IMR-90 (cell line): ENCODE results near the gene SMIM33. TPM values are rescaled to one million over a fixed set of nuclear protein-coding genes. Genes with fewer than 3 reads are reported as not detected.

Source experiments
- ATAC-seq: fragments of 200-7000 bp; cut with Tn5 transposase; 2 replicates; pipeline ENCODE4 v1.9.1; 2020; ENCODE audit warnings: low read depth, mild to moderate bottlenecking, moderate library complexity
- BruUV-seq: library from RNA; stranded (reverse); fragments of 400-500 nt; replicated peaks from 2 replicates; lab custom pipeline; 2021; lab: Mats Ljungman, UMichigan
- CTCF ChIA-PET: fragments of 300-600 bp; formaldehyde crosslinking; extraction: SDS; loops from one replicate; lab custom pipeline; 2021; ENCODE audit warnings: antibody characterized with exemption; lab: Yijun Ruan, JAX
- POLR2A ChIA-PET: fragments of 300-600 bp; sonication (Branson Sonifier 250); formaldehyde crosslinking; loops from one replicate; lab custom pipeline; 2022; ENCODE audit warnings: antibody characterized with exemption; ENCODE audit not compliant: unreplicated experiment; lab: Charles Lee
- DNase-seq: peaks from one replicate; pipeline ENCODE4 v3.0.0; 2013
- H2AFZ ChIP-seq: replicated peaks from 2 replicates; pipeline ENCODE3; 2013; ENCODE audit warnings: low read length, mild to moderate bottlenecking; ENCODE audit not compliant: poor library complexity
- H2AK5ac ChIP-seq: 2 replicates; pipeline ENCODE4 v1.6.1; 2013; ENCODE audit warnings: low read depth, low read length, inconsistent platforms
- H2AK9ac ChIP-seq: replicated peaks from 2 replicates; pipeline ENCODE3; 2013; ENCODE audit warnings: mild to moderate bottlenecking, low read depth, low read length, moderate library complexity; ENCODE audit not compliant: poor library complexity
- H2BK120ac ChIP-seq: 2 replicates; pipeline ENCODE4 v1.6.1; 2013; ENCODE audit warnings: low read depth, low read length, inconsistent platforms
- H2BK15ac ChIP-seq: 3 replicates; pipeline ENCODE4 v1.6.1; 2013; ENCODE audit warnings: low read depth, low read length, inconsistent platforms
- H2BK20ac ChIP-seq: 2 replicates; pipeline ENCODE4 v1.6.1; 2013; ENCODE audit warnings: low read depth, mild to moderate bottlenecking, inconsistent platforms, low read length, moderate library complexity
- H2BK5ac ChIP-seq: 2 replicates; pipeline ENCODE4 v1.6.1; 2013; ENCODE audit warnings: mild to moderate bottlenecking, low read depth, low read length, inconsistent platforms; ENCODE audit not compliant: poor library complexity, severe bottlenecking
- H3K14ac ChIP-seq: replicated peaks from 2 replicates; pipeline ENCODE4 v1.6.1; 2013; ENCODE audit warnings: low read depth, low read length, inconsistent platforms
- H3K18ac ChIP-seq: 2 replicates; pipeline ENCODE4 v1.6.1; 2013; ENCODE audit warnings: low read depth, low read length, control low read depth
- H3K23ac ChIP-seq: 2 replicates; pipeline ENCODE4 v1.6.1; 2013; ENCODE audit warnings: low read depth, low read length, inconsistent platforms
- H3K27ac ChIP-seq: 2 replicates; pipeline ENCODE4 v1.5.1; 2013; ENCODE audit warnings: mild to moderate bottlenecking, control low read depth, low read length; ENCODE audit not compliant: insufficient read depth
- H3K27me3 ChIP-seq: 2 replicates; pipeline ENCODE4 v1.6.1; 2013; ENCODE audit warnings: low read length; ENCODE audit not compliant: control insufficient read depth, insufficient read depth
- H3K36me3 ChIP-seq: 2 replicates; pipeline ENCODE4 v1.6.1; 2013; ENCODE audit warnings: low read length, mixed read lengths; ENCODE audit not compliant: control insufficient read depth, insufficient read depth
- H3K4ac ChIP-seq: 2 replicates; pipeline ENCODE4 v1.6.1; 2013; ENCODE audit warnings: low read depth, low read length, inconsistent platforms
- H3K4me1 ChIP-seq: 2 replicates; pipeline ENCODE4 v1.6.1; 2013; ENCODE audit warnings: low read length, mixed read lengths; ENCODE audit not compliant: control insufficient read depth, insufficient read depth
- H3K4me2 ChIP-seq: 2 replicates; pipeline ENCODE4 v1.6.1; 2013; ENCODE audit warnings: low read depth, mild to moderate bottlenecking, control low read depth, low read length, moderate library complexity
- H3K4me3 ChIP-seq: 2 replicates; pipeline ENCODE4 v1.5.1; 2013; ENCODE audit warnings: low read depth, mild to moderate bottlenecking, control low read depth, low read length, moderate library complexity; ENCODE audit not compliant: insufficient read depth
- H3K56ac ChIP-seq: 2 replicates; pipeline ENCODE4 v1.6.1; 2013; ENCODE audit warnings: low read length, inconsistent platforms; ENCODE audit not compliant: insufficient read depth; ENCODE audit errors: extremely low read depth
- H3K79me1 ChIP-seq, 2 experiments: 2 replicates each; pipeline ENCODE4 v1.6.1; 2013; ENCODE audit warnings: low read length in 2 of 2, inconsistent platforms in 1 of 2, low read depth in 1 of 2
- H3K9ac ChIP-seq: 2 replicates; pipeline ENCODE4 v1.6.1; 2013; ENCODE audit warnings: low read depth, low read length, control low read depth
- H3K9me1 ChIP-seq: 2 replicates; pipeline ENCODE4 v1.6.1; 2013; ENCODE audit warnings: low read length, inconsistent platforms; ENCODE audit not compliant: insufficient read depth
- H3K9me3 ChIP-seq: 2 replicates; pipeline ENCODE4 v1.6.1; 2013; ENCODE audit warnings: low read length; ENCODE audit not compliant: control insufficient read depth, insufficient read depth
- H4K20me1 ChIP-seq: 2 replicates; pipeline ENCODE4 v1.6.1; 2013; ENCODE audit warnings: low read length, inconsistent platforms; ENCODE audit not compliant: insufficient read depth
- H4K5ac ChIP-seq: 2 replicates; pipeline ENCODE4 v1.6.1; 2013; ENCODE audit warnings: mild to moderate bottlenecking, low read depth, low read length, control low read depth
- H4K8ac ChIP-seq, 2 experiments: 2 replicates each; pipeline ENCODE4 v1.6.1; 2013; ENCODE audit warnings: low read depth in 2 of 2, low read length in 2 of 2, control low read depth in 1 of 2, inconsistent platforms in 1 of 2
- H4K91ac ChIP-seq: 2 replicates; pipeline ENCODE4 v1.6.1; 2013; ENCODE audit warnings: low read depth, low read length, inconsistent platforms; ENCODE audit not compliant: insufficient read depth
- RAD21 ChIP-seq: IDR thresholded peaks from 2 replicates; pipeline ENCODE4 v1.6.1; 2012; ENCODE audit warnings: low read length, improper control_type of control experiment
- WGBS, 2 experiments: methylation state at CpG; one replicate each; pipeline versions ENCODE4 v1.1.5 to v1.1.7; 2013; ENCODE audit warnings: missing lambda C conversion rate in 2 of 2; ENCODE audit not compliant: insufficient read length in 1 of 2; ENCODE audit errors: extremely low coverage in 2 of 2; 5-methylcytosine and 5-hydroxymethylcytosine counted together
- dilution Hi-C: fragments of 300-500 bp; cut with HindIII; formaldehyde crosslinking; loops from one replicate; pipeline ENCODE4 v1.14.3; 2018; ENCODE audit warnings: low sequenced_read_pairs; ENCODE audit not compliant: unreplicated experiment
- in situ Hi-C: fragments of 300-500 bp; cut with MboI; formaldehyde crosslinking; loops from 3 replicates; pipeline ENCODE4 v1.14.3; 2019; ENCODE audit warnings: low sequenced_read_pairs, inconsistent platforms, mixed read lengths
- intact Hi-C: fragments of 100-400 bp; cut with micrococcal nuclease; formaldehyde crosslinking; loops from 2 replicates; pipeline ENCODE4 v1.10.0; 2022
- polyA plus RNA-seq, 3 experiments: library from polyadenylated mRNA; depleted of rRNA; stranded (reverse); fragments of >200 nt; gene quantifications; 2 replicates each; pipeline ENCODE4 v1.2.3, GENCODE V29; 2012; ENCODE audit warnings: low replicate concordance in 1 of 3
- total RNA-seq: library from RNA; depleted of rRNA; stranded (reverse); fragments of >200 nt; gene quantifications from 2 replicates; pipeline ENCODE4 v1.2.3, GENCODE V29; 2012

Gene SMIM33
- total and polyA plus RNA-seq, 2 of the 4 experiments (the other 2 are of a cell fraction), result not detected

GRCh38 chr5:139457653-139458306 is 13.0 kb upstream of the SMIM33 start:
- in situ Hi-C loops (no loop called here), dilution Hi-C loops (no loop called here), intact Hi-C loops (no loop called here)
- Histone ChIP-seq H4K5ac (no peak overlapping the region), H3K4me1 (peaks cover 21% of the 10 kb centered on the region), H3K36me3 (no peaks in the 10 kb centered on the region), H3K14ac (no peak overlapping the region), H2AFZ (no peak overlapping the region), H4K20me1 (no peaks in the 10 kb centered on the region), H2BK15ac (0 out of 3 replicates have a peak overlapping the region, but pooled peaks have one; percentile 48), H3K23ac (no peak overlapping the region), H3K4me3 (no peak overlapping the region), H3K9me1 (peaks cover 32% of the 10 kb centered on the region), H3K27me3 (no peaks in the 10 kb centered on the region), H3K4me2 (no peak overlapping the region), H3K9me3 (no peaks in the 10 kb centered on the region), H3K27ac (no peak overlapping the region), H2AK9ac (peak overlapping the region; percentile 15), H3K56ac (no peak overlapping the region), H3K4ac (peak overlapping the region; percentile 35; the same call in 1 of the 2 replicates), H2BK5ac (no peak overlapping the region), H3K18ac (no peak overlapping the region), H3K79me1 (no peaks in the 10 kb centered on the region; a peak in 1 of 4 replicates), H2AK5ac (peak overlapping the region; percentile 64; the same call in 1 of the 2 replicates), H4K8ac (no peak overlapping the region), H2BK20ac (peak overlapping the region; percentile 76; the same call in 1 of the 2 replicates), H2BK120ac (peak overlapping the region; percentile 57), H3K9ac (no peak overlapping the region), H4K91ac (no peak overlapping the region)
- no CpG with 5 or more reads among the region's 5 CpGs for WGBS, 2 experiments
- BruUV-seq, result no TSS peak
- TF ChIP-seq RAD21, result no peak
- ATAC-seq (no peak), DNase-seq (no peak)
- CTCF ChIA-PET, result interaction anchor here (0.6 to 1.2 kb wide), 2 partner anchors 12 to 24 kb away, joined by 3 read pairs; partner anchors contain the start of gene STING1
- POLR2A ChIA-PET, result no interaction called here
